Activated T-helper 1 cell treated with anti-CD3 and anti-CD28 coated beads, Interleukin-2, amount 50 U/mL, for 16 hours (primary cell): ENCODE measurements around the gene CADPS2.

Experiments used
- DNase-seq, 2 donors: peaks; one replicate each; pipeline ENCODE4 v3.0.0-alpha.2; 2020; ENCODE audit warnings: low read depth in 1 of 2, low spot score in 1 of 2

Gene CADPS2

DNA sequence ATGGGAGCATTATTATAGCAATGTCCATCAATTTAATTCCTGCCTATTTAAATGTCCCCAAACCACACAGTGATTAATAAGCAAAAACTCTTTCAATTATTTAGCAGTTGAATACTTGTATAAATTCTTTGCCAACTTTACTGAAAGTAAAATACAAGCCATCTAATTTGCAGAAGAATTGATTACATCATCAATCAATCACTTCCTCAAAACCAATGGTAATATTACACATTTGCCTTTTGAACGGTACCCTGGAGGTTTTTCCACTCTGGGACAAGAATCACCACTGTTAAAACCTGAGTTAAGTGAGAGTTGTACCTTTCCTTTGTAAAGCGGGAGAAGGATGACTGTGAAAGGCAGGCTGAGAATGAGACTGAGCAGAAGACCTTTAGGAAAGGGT lies 280.3 kb downstream of the CADPS2 start:
- no peak for DNase-seq

- no peak for DNase-seq
These were observed 282.0 kb downstream of the CADPS2 start for GRCh38 chr7:122604251-122604650.

DNA sequence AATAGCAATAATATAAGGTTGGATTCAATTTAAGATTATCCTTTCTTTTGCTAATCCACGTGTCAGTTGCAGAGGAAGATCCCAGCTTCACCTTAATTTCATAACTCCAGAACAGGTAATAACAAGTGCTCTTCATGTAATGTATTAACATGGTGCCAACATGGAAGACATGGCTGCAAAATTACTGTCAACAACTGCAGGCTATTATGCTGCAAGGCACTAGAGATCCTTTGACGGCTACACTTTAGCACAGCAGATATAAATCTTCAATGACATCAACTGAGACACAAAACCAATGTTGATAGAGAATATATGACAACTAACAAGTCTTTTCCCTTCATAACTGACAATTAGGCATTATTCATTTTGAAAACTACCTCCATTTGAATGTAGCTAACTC lies 283.5 kb downstream of the CADPS2 start:
- no peak for DNase-seq

- no peak for DNase-seq
These were observed 285.6 kb downstream of the CADPS2 start for GRCh38 chr7:122600630-122601029.

DNA sequence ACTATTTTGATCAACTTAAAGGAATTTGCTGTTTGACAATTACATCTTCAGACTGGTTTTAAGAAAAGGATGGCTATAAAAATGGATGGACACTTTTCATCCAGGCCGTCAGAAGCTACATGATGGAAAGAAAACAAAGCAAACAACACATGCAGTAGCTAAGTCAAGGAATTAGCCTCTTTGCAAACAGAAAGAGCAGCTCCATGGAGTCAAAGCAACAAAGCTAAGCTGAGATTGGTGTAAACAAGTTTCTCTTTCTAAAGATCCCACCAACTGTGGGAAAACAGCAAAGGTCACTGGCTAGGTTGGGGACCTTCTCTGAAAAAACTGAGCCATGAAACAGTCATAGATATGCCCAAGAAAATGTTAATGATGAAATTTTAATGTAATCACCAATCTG lies 286.2 kb downstream of the CADPS2 start:
- DNase-seq: no peak

- DNase-seq: no peak
These were observed 289.0 kb downstream of the CADPS2 start for GRCh38 chr7:122597277-122597676.

DNA sequence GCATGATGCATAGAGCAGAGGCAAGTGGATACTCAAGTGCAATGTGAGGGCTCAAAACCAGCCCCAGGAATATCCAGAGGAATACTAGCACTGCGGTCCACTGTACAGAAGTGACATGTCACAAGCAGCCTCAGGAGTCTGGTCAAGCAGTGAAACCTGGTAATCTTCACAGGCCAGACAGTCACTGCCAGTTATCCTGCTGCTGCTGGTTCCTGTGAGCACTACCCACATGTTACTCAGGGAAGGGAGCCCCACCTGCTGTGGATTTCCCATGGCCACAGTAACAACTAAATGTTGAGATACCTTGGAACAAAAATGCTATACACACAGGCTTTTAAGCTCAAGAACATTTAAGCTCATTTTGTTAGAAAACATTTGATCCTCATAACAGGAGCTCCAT lies 290.4 kb downstream of the CADPS2 start:
- no peak for DNase-seq

GRCh38 chr7:122588621-122589020 lies 297.6 kb downstream of the CADPS2 start:
- DNase-seq: no peak

DNA sequence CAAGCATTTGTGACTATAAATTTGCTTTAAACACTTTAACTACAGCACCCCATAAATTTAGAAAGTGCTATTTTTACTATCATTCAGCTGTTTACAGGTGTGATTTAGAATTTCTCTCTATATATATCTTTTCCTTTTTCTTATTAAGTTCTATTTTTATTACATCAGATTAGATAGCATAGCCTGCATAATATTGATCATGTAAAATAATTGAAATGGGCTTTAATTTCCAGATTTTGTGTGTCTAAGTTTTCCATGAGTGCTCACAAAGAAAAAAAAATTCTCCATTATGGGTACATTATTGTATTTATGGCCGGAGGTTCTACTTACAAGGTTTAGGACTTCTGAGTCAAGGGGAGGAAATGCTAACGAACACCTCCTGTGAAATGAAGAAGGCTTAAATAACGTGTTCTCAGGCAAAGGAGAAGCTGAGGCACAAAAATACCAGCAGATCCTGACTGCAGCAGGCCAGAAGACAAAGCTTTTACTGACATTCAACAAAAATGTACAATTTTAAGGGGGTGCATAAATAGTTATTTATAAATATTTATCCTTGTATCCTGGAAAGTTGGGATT lies 301.5 kb downstream of the CADPS2 start:
- no peak for DNase-seq

GRCh38 chr7:122578350-122578749 lies 307.9 kb downstream of the CADPS2 start:
- no peak for DNase-seq

GRCh38 chr7:122577449-122578003 lies 308.7 kb downstream of the CADPS2 start:
- DNase-seq: no peak

DNA sequence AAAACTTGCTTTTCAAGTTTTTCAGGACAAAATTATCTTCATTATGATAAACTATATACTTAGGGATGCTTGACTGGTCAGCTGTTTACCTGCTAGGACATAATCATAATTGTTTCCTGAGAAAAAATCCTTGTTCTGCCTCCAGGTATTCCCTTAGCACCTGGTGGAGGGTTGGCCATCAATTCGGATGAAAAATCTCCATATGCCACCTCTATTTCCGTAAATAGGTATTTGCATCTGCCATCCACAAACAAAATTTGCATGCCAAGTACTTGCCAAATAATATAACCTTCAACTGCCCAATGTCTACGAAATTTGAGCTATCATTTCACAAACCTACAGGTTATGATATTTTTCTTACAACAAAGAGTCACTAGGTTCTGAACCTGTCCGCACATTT lies 313.6 kb downstream of the CADPS2 start:
- DNase-seq: no peak

DNA sequence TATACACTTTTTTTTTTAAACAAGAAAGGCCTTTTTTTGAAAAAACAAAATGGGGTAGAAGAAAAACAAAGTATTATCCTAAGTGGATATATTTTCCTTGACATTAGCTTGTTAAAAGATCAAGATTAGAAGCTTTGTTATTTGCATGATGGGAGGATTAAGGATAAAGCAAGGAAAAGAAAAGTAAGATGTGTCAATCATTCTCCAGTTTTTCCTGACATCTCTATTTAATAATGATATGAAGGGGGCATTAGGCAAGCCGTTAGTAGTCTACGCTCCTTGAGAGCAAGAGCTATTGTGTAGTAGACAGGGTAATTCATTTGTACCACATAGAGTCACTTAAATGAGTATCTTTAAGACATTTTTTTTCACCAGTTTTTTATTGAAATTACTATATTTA lies 324.9 kb downstream of the CADPS2 start:
- DNase-seq: no peak

GRCh38 chr7:122556873-122557542 lies 329.3 kb downstream of the CADPS2 start:
- no peak for DNase-seq

DNA sequence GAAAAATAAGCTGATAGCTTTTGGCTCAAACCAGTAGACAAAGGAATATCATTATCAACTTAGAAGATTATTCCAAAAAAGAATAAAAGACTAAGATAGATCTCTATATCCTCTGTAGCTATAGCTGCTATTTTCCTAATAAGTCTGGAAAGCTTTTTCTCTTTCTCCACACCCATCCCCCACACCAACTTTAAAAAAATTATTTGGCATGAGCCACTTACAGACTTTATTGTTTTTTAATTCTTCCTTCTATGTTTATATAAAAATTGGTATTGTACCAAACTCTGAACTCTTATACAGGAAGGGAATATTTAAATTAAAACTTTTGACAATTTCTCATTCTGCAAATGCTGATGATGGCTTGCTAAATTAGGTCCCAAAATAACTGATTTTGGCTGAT lies 330.0 kb downstream of the CADPS2 start:
- DNase-seq: no peak

GRCh38 chr7:122553761-122554160 lies 332.5 kb downstream of the CADPS2 start:
- DNase-seq: no peak

DNA sequence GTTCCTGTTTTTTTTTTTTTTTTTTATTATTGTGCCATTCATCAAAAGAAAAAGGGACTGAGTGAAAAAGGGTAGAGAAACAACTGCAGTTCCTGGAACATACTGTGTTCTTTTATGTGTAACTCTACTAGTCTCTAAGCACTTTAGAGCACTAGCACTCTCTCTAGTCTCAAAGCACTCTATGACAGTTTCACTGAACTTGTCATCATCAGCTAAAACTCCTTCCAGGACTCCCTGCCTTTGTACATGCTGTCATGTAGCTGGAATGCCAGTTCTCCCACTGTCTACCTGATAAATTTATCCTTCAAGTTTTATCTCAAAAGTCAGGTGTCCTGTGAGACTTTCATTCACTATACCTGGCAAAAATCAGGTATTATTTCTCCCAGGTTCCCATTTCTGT lies 333.5 kb downstream of the CADPS2 start:
- no peak for DNase-seq

DNA sequence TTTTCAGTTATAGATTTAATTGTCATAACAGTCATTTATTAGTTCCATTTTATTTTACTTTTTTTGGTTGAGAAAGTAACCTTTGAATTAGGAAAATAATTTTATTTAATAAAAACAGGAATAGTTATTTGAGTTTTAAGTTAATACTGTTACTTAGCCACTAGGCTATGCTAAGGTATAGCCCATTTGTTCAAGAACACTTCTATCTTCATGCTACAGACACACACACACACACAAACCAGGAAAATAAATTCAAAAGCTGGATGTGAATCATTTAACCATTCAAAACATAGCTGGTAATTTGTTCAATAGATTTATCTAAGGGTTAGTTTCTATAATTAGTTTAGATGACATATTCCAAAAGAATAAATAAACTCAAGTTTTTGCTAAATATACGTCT lies 335.7 kb downstream of the CADPS2 start:
- no peak for DNase-seq

- no peak for DNase-seq
These were observed 336.7 kb downstream of the CADPS2 start for GRCh38 chr7:122549578-122549977.

- DNase-seq: no peak
These were observed 339.8 kb downstream of the CADPS2 start for GRCh38 chr7:122546496-122546895.

GRCh38 chr7:122544463-122544862 lies 341.8 kb downstream of the CADPS2 start:
- no peak for DNase-seq

DNA sequence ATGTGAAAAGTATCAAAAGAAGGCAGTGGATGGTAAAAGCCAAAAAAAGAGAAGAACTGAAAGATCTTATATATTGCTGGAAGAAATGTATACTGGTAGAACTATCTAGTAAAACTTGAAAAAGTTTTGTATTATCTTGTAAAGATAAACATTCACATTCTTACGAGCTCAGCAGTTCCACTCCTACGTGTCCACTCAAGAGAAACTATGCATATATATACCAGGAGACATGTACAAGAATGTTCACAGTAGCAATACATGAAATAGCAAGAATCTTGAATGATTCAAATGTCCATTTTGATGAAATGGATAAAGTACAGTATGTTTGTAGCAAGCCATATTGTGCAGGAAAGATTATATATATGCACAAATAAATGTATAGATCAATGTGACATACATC lies 342.4 kb downstream of the CADPS2 start:
- DNase-seq: no peak

- no peak for DNase-seq
These were observed 343.1 kb downstream of the CADPS2 start for GRCh38 chr7:122543166-122543565.
